Endothelial cell of umbilical vein (primary cell): ENCODE data around the gene PCDHB2. TPM values are rescaled to one million over a fixed set of nuclear protein-coding genes. Genes with fewer than 3 reads are reported as not detected.
"Not testable (repeated sequence)": the region's sequence is repeated elsewhere in the genome, so short reads cannot be mapped to it uniquely, and the experiment has no call there.

ENCODE experiments used
- BruUV-seq: library from RNA; stranded (reverse); fragments of 400-500 nt; replicated peaks from 2 replicates; lab custom pipeline; 2021; lab: Mats Ljungman, UMichigan
- CTCF ChIA-PET: fragments of 300-600, 350-600 bp; sonication (Branson Sonifier 250); formaldehyde crosslinking; loops from one replicate; lab custom pipeline; 2021; ENCODE audit warnings: antibody characterized with exemption, inconsistent platforms; lab: Charles Lee
- POLR2A ChIA-PET: fragments of 300-600, 350-600 bp; sonication (Branson Sonifier 250); formaldehyde crosslinking; loops from one replicate; lab custom pipeline; 2021; ENCODE audit warnings: antibody characterized with exemption, inconsistent platforms; lab: Charles Lee
- DNase-seq: peaks from one replicate; pipeline ENCODE4 v3.0.0-alpha.2; 2011; ENCODE audit warnings: low read depth, low spot score
- FAIRE-seq: peaks from 2 replicates; lab custom pipeline; 2011; peaks lifted over from hg19 to GRCh38; lab: Jason Lieb, UNC
- H2AFZ ChIP-seq: 2 replicates; pipeline ENCODE4 v1.6.0; 2012; ENCODE audit warnings: low read depth, low read length, control low read depth, inconsistent platforms
- H3K27ac ChIP-seq: 2 replicates; pipeline ENCODE4 v1.5.1; 2011; ENCODE audit warnings: low read depth, mild to moderate bottlenecking, control low read depth, low read length, moderate library complexity; ENCODE audit not compliant: insufficient read depth
- H3K27me3 ChIP-seq, 2 experiments: 2 replicates each; pipeline versions ENCODE4 v1.6.0 to v1.6.1; 2011; ENCODE audit warnings: low read length in 2 of 2, mixed read lengths in 1 of 2; ENCODE audit not compliant: control insufficient read depth in 2 of 2, insufficient read depth in 2 of 2
- H3K36me3 ChIP-seq, 2 experiments: 2 replicates in 1 of 2; 3 replicates in 1 of 2; pipeline ENCODE4 v1.5.1; 2011; ENCODE audit warnings: low read length in 2 of 2, mild to moderate bottlenecking in 1 of 2, moderate library complexity in 1 of 2; ENCODE audit not compliant: control insufficient read depth in 2 of 2, insufficient read depth in 2 of 2; ENCODE audit errors: extremely low read depth in 1 of 2
- H3K4me1 ChIP-seq: 3 replicates; pipeline ENCODE4 v1.5.1; 2011; ENCODE audit warnings: mild to moderate bottlenecking, low read length; ENCODE audit not compliant: control insufficient read depth, insufficient read depth; ENCODE audit errors: extremely low read depth
- H3K4me2 ChIP-seq: 2 replicates; pipeline ENCODE4 v1.6.1; 2011; ENCODE audit warnings: low read length, control low read depth, mixed read lengths; ENCODE audit not compliant: insufficient read depth
- H3K4me3 ChIP-seq, 3 experiments: fragments of 200-600 bp in 1 of 3; sonication (generic), shearing (Covaris generic) in 1 of 3; replicated peaks in 1 of 3; 2 replicates each; pipeline ENCODE4 v1.5.1; 2011 to 2016; ENCODE audit warnings: control low read depth in 3 of 3, low read length in 3 of 3, mild to moderate bottlenecking in 2 of 3, inconsistent platforms in 1 of 3, low read depth in 1 of 3, moderate library complexity in 1 of 3; ENCODE audit not compliant: insufficient read depth in 1 of 3
- H3K79me2 ChIP-seq: 2 replicates; pipeline ENCODE4 v1.6.0; 2012; ENCODE audit warnings: low read length, inconsistent platforms; ENCODE audit not compliant: control insufficient read depth, insufficient read depth
- H3K9ac ChIP-seq: replicated peaks from 2 replicates; pipeline ENCODE3; 2011; ENCODE audit warnings: low read length, control low read depth; ENCODE audit not compliant: insufficient read depth; ENCODE audit errors: extremely low read depth
- H3K9me1 ChIP-seq: replicated peaks from 3 replicates; pipeline ENCODE4 v1.6.0; 2011; ENCODE audit warnings: mild to moderate bottlenecking, low read length; ENCODE audit not compliant: control insufficient read depth, insufficient read depth; ENCODE audit errors: extremely low read depth
- H3K9me3 ChIP-seq: replicated peaks from 2 replicates; pipeline ENCODE4 v1.5.1; 2012; ENCODE audit warnings: low read length, inconsistent platforms; ENCODE audit not compliant: control insufficient read depth, insufficient read depth
- H4K20me1 ChIP-seq: replicated peaks from 2 replicates; pipeline ENCODE3; 2011; ENCODE audit warnings: mild to moderate bottlenecking, low read length; ENCODE audit not compliant: control insufficient read depth, insufficient read depth; ENCODE audit errors: extremely low read depth
- CTCF ChIP-seq, 2 donors: IDR thresholded peaks; 1 replicate in 1 of 2; 2 replicates in 1 of 2; pipeline ENCODE4 v1.5.1; 2011; ENCODE audit warnings: low read length in 2 of 2, mild to moderate bottlenecking in 2 of 2, moderate library complexity in 2 of 2, control low read depth in 1 of 2, inconsistent platforms in 1 of 2, low read depth in 1 of 2; ENCODE audit not compliant: insufficient read depth in 1 of 2; ENCODE audit errors: extremely low read depth in 1 of 2
- EZH2 ChIP-seq: IDR thresholded peaks from 2 replicates; pipeline ENCODE4 v1.6.1; 2012; ENCODE audit warnings: borderline replicate concordance, low read depth, mild to moderate bottlenecking, moderate library complexity, low read length, inconsistent platforms; ENCODE audit not compliant: severe bottlenecking
- FOS ChIP-seq: IDR thresholded peaks from 2 replicates; pipeline ENCODE4 v1.6.1; 2011; ENCODE audit warnings: mild to moderate bottlenecking, low read length, moderate library complexity, borderline replicate concordance; ENCODE audit not compliant: insufficient read depth
- GATA2 ChIP-seq: IDR thresholded peaks from 2 replicates; pipeline ENCODE4 v1.7.0; 2011; ENCODE audit warnings: low read depth, mild to moderate bottlenecking, moderate library complexity, mixed read lengths, low read length; ENCODE audit not compliant: insufficient read length, insufficient read depth
- JUN ChIP-seq: IDR thresholded peaks from 2 replicates; pipeline ENCODE4 v1.6.1; 2011; ENCODE audit warnings: borderline replicate concordance, low read depth; ENCODE audit not compliant: insufficient read length, insufficient read depth
- MAX ChIP-seq: IDR thresholded peaks from 2 replicates; pipeline ENCODE4 v1.6.1; 2011; ENCODE audit not compliant: insufficient read depth, insufficient read length
- MYC ChIP-seq: IDR thresholded peaks from one replicate; pipeline ENCODE4 v1.6.1; 2011; ENCODE audit warnings: mild to moderate bottlenecking, low read depth, low read length
- POLR2A ChIP-seq: IDR thresholded peaks from 2 replicates; pipeline ENCODE4 v1.6.1; 2012; ENCODE audit warnings: low read depth, mild to moderate bottlenecking, control low read depth, low read length
- POLR2AphosphoS5 ChIP-seq: IDR thresholded peaks from 2 replicates; pipeline ENCODE4 v1.6.1; 2012; ENCODE audit warnings: low read depth, mild to moderate bottlenecking, control low read depth, low read length, moderate library complexity; ENCODE audit not compliant: insufficient read depth
- dilution Hi-C: fragments of 300-500 bp; cut with MboI; formaldehyde crosslinking; loops from one replicate; pipeline ENCODE4 v1.15.0; 2019; ENCODE audit warnings: low sequenced_read_pairs; ENCODE audit not compliant: extremely low pct_ligation_motif_present
- intact Hi-C: fragments of 100-400 bp; cut with micrococcal nuclease; formaldehyde crosslinking; loops from one replicate; pipeline ENCODE4 v1.10.0; 2022
- polyA plus RNA-seq, 4 experiments: library from polyadenylated mRNA; depleted of rRNA in 3 of 4; stranded (reverse) in 3 of 4; unstranded in 1 of 4; fragments of >200 nt; gene quantifications; 2 replicates each; pipeline versions ENCODE4 v1.2.1 to v1.2.3, GENCODE V29; 2011 to 2012; ENCODE audit warnings: missing spikeins in 1 of 4
- total RNA-seq: library from RNA; stranded (reverse); gene quantifications from 2 replicates; pipeline ENCODE4 v1.2.3, GENCODE V29; 2021

The PCDHB2 gene
- total and polyA plus RNA-seq, 2 donors (not counting 3 experiments of a cell fraction or from before 2014, with no cell fraction given) = 0.40 to 0.58 TPM

GRCh38 chr5:141101059-141101458 lies 6.6 kb downstream of the PCDHB2 start:
- H3K9me1 ChIP-seq = no peaks in the 10 kb centered on the region
- no peak overlapping the region for H3K4me3 ChIP-seq
- ChIA-PET CTCF (no interaction called here), POLR2A (no interaction called here)
- H3K4me1 ChIP-seq = no peaks in the 10 kb centered on the region
- BruUV-seq = no TSS peak
- no peak overlapping the region for H3K27ac ChIP-seq
- H2AFZ ChIP-seq = no peak overlapping the region
- H3K79me2 ChIP-seq = no peaks in the 10 kb centered on the region
- no peak for DNase-seq
- no peak for FAIRE-seq
- H3K27me3 ChIP-seq = no peaks in the 10 kb centered on the region
- intact Hi-C loops = no loop called here
- dilution Hi-C loops = no loop called here
- H3K36me3 ChIP-seq = no peaks in the 10 kb centered on the region
- H3K9me3 ChIP-seq = no peaks in the 10 kb centered on the region
- no peaks in the 10 kb centered on the region for H4K20me1 ChIP-seq
- no peak overlapping the region for H3K9ac ChIP-seq
- H3K4me2 ChIP-seq = no peak overlapping the region
- TF ChIP-seq POLR2A = no peak
- no peak for TF ChIP-seq MAX
- TF ChIP-seq GATA2 = no peak
- TF ChIP-seq POLR2AphosphoS5 = no peak
- TF ChIP-seq MYC = no peak
- TF ChIP-seq EZH2 = no peak
- no peak for TF ChIP-seq JUN
- no peak for TF ChIP-seq FOS
- TF ChIP-seq CTCF (IDR thresholded peaks at IDR 0.05; ENCODE audit: extremely low read depth in 1 of 2, insufficient read depth in 1 of 2, low read depth in 1 of 2, low read length in 2 of 2) = no peak

- CTCF ChIA-PET = not testable (repeated sequence)
Measured at GRCh38 chr5:141102070-141102469, 7.7 kb downstream of the PCDHB2 start.

GRCh38 chr5:141102471-141102870 lies 8.1 kb downstream of the PCDHB2 start:
- H3K36me3 ChIP-seq, FAIRE-seq, H3K9me1 ChIP-seq, intact Hi-C loops, dilution Hi-C loops, H3K4me1 ChIP-seq, H3K79me2 ChIP-seq, H4K20me1 ChIP-seq, H3K27me3 ChIP-seq, H3K27ac ChIP-seq, H2AFZ ChIP-seq, H3K4me2 ChIP-seq, H3K9me3 ChIP-seq, H3K4me3 ChIP-seq, H3K9ac ChIP-seq, POLR2A ChIA-PET, BruUV-seq, CTCF ChIA-PET, DNase-seq: not testable (repeated sequence)

More at GRCh38 chr5:141102070-141102469, 7.7 kb downstream of the PCDHB2 start:
- DNase-seq, H4K20me1 ChIP-seq, H3K4me2 ChIP-seq, intact Hi-C loops, H3K9me1 ChIP-seq, BruUV-seq, H3K4me1 ChIP-seq, H3K9me3 ChIP-seq, POLR2A ChIA-PET, H3K4me3 ChIP-seq, H3K27ac ChIP-seq, dilution Hi-C loops, H3K36me3 ChIP-seq, H3K79me2 ChIP-seq, H3K27me3 ChIP-seq, FAIRE-seq, H3K9ac ChIP-seq, H2AFZ ChIP-seq: not testable (repeated sequence)
